HL-60 (cell line): ENCODE measurements around the gene PDSS2.

Experiments used
- DNase-seq, 2 experiments: peaks; one replicate each; pipeline ENCODE4 v3.0.0-alpha.2; 2010 to 2020; ENCODE audit warnings: low read depth in 1 of 2, low spot score in 1 of 2
- H3K27ac ChIP-seq: fragments of 250-450 bp; sonication (Bioruptor Pico); replicated peaks from 2 replicates; pipeline ENCODE4 v1.5.1; 2020; ENCODE audit warnings: mild to moderate bottlenecking, moderate library complexity
- H3K27me3 ChIP-seq: fragments of 250-450 bp; sonication (Bioruptor Pico); 2 replicates; pipeline ENCODE4 v1.5.1; 2021; ENCODE audit warnings: mild to moderate bottlenecking, moderate library complexity; ENCODE audit not compliant: insufficient read depth, poor library complexity, severe bottlenecking
- H3K4me3 ChIP-seq: replicated peaks from 2 replicates; pipeline ENCODE4 v1.5.1; 2011; ENCODE audit warnings: mild to moderate bottlenecking, control low read depth, low read length; ENCODE audit not compliant: insufficient read depth
- GABPA ChIP-seq: IDR thresholded peaks from 2 replicates; pipeline ENCODE4 v1.6.1; 2012; ENCODE audit warnings: low read depth
- POLR2AphosphoS5 ChIP-seq: IDR thresholded peaks from 2 replicates; pipeline ENCODE4 v1.6.1; 2012; ENCODE audit warnings: low read depth
- SPI1 ChIP-seq: IDR thresholded peaks from 2 replicates; pipeline ENCODE4 v1.6.1; 2012; ENCODE audit warnings: low read depth, mild to moderate bottlenecking, borderline replicate concordance
- TF ChIP-seq, protein P1 (sequence below): IDR thresholded peaks from 2 replicates; pipeline ENCODE4 v1.6.1; 2012; ENCODE audit warnings: low read depth; ENCODE audit not compliant: insufficient replicate concordance
- TF ChIP-seq, protein P2 (sequence below): IDR thresholded peaks from one replicate; pipeline ENCODE4 v1.5.1; 2011; ENCODE audit warnings: low read length, control low read depth, inconsistent platforms; ENCODE audit not compliant: insufficient read depth

PDSS2 gene

DNA sequence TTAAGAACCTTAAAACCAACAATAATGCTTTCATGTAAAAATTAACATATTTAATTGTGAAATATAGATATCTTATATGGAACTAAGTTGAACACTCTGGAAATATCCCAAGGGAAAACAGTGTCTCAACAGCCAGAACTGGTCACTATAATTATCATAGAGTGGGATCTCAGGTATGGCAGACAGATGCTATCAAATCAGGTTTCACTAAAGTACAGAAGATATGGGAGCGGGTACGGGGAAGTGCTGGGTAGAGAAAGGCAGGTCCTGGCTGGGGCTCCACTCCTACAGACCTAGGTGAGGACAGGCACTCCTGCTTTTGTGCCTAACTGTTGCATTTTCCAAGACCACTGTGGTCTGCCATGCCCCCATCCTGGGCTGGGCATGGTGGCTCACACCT is 215.9 kb downstream of the PDSS2 start:
- Histone ChIP-seq H3K27ac (no peak overlapping the region), H3K4me3 (no peak overlapping the region), H3K27me3 (no peaks in the 10 kb centered on the region)
- DNase-seq = no peak
- TF ChIP-seq POLR2AphosphoS5 (no peak), SPI1 (no peak)

DNA sequence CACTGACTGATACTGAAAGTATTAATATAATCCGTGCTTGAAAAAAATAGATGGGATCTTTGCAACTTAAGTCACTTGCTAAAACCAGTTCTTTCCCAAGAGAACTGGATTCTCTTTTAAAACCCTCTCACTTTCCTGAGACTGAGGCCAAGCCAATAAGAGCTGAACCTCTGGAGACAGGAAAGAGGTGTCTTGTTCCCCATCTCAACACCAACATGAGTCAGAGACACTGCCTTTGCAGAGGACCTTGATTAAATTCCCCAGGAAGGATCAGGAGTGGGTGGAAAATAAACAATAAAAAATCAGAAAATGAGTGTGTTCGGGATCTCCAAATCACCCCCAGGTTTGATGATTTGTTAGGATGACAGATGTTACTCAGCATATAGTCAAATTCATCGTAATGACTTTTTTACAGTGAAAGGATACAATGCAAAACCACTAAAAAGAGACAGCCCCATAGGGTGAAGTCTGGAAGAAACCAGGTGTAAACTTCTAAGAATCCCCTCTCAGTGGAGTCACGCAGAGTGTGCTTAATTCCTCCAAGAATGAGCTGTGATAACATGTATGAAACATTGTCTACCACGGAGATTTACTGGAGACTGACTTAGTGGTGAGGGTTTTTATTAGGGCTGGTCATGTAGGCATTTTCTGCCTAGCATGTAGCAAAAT is 221.2 kb downstream of the PDSS2 start:
- no peak for TF ChIP-seq SPI1
- TF ChIP-seq POLR2AphosphoS5 = no peak
- TF ChIP-seq, protein P1, sequence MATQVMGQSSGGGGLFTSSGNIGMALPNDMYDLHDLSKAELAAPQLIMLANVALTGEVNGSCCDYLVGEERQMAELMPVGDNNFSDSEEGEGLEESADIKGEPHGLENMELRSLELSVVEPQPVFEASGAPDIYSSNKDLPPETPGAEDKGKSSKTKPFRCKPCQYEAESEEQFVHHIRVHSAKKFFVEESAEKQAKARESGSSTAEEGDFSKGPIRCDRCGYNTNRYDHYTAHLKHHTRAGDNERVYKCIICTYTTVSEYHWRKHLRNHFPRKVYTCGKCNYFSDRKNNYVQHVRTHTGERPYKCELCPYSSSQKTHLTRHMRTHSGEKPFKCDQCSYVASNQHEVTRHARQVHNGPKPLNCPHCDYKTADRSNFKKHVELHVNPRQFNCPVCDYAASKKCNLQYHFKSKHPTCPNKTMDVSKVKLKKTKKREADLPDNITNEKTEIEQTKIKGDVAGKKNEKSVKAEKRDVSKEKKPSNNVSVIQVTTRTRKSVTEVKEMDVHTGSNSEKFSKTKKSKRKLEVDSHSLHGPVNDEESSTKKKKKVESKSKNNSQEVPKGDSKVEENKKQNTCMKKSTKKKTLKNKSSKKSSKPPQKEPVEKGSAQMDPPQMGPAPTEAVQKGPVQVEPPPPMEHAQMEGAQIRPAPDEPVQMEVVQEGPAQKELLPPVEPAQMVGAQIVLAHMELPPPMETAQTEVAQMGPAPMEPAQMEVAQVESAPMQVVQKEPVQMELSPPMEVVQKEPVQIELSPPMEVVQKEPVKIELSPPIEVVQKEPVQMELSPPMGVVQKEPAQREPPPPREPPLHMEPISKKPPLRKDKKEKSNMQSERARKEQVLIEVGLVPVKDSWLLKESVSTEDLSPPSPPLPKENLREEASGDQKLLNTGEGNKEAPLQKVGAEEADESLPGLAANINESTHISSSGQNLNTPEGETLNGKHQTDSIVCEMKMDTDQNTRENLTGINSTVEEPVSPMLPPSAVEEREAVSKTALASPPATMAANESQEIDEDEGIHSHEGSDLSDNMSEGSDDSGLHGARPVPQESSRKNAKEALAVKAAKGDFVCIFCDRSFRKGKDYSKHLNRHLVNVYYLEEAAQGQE = no peak
- no peak for TF ChIP-seq GABPA
- TF ChIP-seq, protein P2, sequence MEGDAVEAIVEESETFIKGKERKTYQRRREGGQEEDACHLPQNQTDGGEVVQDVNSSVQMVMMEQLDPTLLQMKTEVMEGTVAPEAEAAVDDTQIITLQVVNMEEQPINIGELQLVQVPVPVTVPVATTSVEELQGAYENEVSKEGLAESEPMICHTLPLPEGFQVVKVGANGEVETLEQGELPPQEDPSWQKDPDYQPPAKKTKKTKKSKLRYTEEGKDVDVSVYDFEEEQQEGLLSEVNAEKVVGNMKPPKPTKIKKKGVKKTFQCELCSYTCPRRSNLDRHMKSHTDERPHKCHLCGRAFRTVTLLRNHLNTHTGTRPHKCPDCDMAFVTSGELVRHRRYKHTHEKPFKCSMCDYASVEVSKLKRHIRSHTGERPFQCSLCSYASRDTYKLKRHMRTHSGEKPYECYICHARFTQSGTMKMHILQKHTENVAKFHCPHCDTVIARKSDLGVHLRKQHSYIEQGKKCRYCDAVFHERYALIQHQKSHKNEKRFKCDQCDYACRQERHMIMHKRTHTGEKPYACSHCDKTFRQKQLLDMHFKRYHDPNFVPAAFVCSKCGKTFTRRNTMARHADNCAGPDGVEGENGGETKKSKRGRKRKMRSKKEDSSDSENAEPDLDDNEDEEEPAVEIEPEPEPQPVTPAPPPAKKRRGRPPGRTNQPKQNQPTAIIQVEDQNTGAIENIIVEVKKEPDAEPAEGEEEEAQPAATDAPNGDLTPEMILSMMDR = no peak
- Histone ChIP-seq H3K4me3 (no peak overlapping the region), H3K27me3 (no peaks in the 10 kb centered on the region), H3K27ac (no peak overlapping the region)
- no peak for DNase-seq

DNA sequence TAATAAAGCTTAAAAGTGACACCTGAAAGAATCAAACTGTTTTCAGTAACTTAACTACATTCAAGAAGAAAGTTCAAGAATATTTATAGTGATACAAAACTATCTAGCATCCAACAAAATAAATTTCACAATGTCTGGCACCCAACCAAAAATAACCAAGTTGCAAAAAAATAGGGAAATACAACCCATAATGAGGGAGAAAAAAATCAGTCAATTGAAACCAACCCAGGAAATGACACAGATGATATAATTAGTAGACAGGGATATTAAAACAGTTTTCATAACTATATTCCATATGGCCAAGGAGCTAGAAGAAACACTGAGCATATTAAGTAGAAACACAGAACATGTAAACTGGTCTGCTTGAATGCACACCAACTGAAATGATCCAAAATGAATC is 223.9 kb downstream of the PDSS2 start:
- H3K27me3 ChIP-seq = no peaks in the 10 kb centered on the region
- no peak for TF ChIP-seq SPI1
- TF ChIP-seq GABPA = no peak
- TF ChIP-seq, protein P1 = no peak
- TF ChIP-seq, protein P2 = no peak
- TF ChIP-seq POLR2AphosphoS5 = no peak
- DNase-seq = no peak
- H3K4me3 ChIP-seq = no peak overlapping the region
- H3K27ac ChIP-seq = no peak overlapping the region

DNA sequence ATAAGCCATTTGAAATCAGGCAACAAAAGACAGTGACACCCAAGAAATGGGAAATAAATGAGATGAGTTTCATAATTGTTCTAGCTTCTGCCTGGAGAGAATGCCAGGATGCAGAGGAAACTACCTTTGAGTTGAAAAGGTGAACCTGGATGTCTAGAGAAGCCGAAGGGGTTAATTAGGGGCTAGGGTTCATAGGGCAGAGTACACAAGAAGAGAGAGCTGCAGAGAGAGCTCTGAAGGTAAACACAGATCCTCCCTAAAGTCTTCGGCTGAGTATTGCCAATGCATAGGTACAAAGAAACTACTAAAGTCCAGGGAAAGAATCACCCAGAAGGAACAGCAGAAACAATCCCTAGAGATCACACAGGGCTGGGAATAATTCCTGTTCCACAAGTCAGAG is 224.4 kb downstream of the PDSS2 start:
- TF ChIP-seq SPI1 = no peak
- no peak for TF ChIP-seq GABPA
- no peak for TF ChIP-seq POLR2AphosphoS5
- TF ChIP-seq, protein P2 = no peak
- TF ChIP-seq, protein P1 = no peak
- no peaks in the 10 kb centered on the region for H3K27me3 ChIP-seq
- H3K4me3 ChIP-seq = no peak overlapping the region
- no peak overlapping the region for H3K27ac ChIP-seq
- DNase-seq = no peak
